Parathyroid adenoma (tissue), 2 donors: Measurements from ENCODE around the gene TPCN1.

Source experiments
- H2AFZ ChIP-seq: fragments of 300-600 bp; sonication (generic); one replicate; pipeline ENCODE4 v1.7.0; 2017; ENCODE audit warnings: antibody characterized with exemption, mild to moderate bottlenecking
- H3K27ac ChIP-seq: fragments of 300-600 bp; sonication (generic); one replicate; pipeline ENCODE4 v1.7.0; 2017
- H3K27me3 ChIP-seq: fragments of 300-600 bp; sonication (generic); one replicate; pipeline ENCODE4 v1.7.0; 2017; ENCODE audit warnings: low read length; ENCODE audit not compliant: control insufficient read depth, insufficient read depth
- H3K36me3 ChIP-seq: fragments of 300-600 bp; sonication (generic); one replicate; pipeline ENCODE4 v1.7.0; 2017; ENCODE audit warnings: low read length; ENCODE audit not compliant: control insufficient read depth, insufficient read depth
- H3K4me1 ChIP-seq: fragments of 300-600 bp; sonication (generic); one replicate; pipeline ENCODE4 v1.7.0; 2017; ENCODE audit warnings: control low read depth
- H3K4me2 ChIP-seq: fragments of 300-600 bp; sonication (generic); one replicate; pipeline ENCODE4 v1.7.0; 2017; ENCODE audit warnings: low read length
- H3K4me3 ChIP-seq: fragments of 300-600 bp; sonication (generic); one replicate; pipeline ENCODE4 v1.7.0; 2017; ENCODE audit warnings: low read depth, low read length
- H3K79me2 ChIP-seq: fragments of 300-600 bp; sonication (generic); one replicate; pipeline ENCODE4 v1.7.0; 2017; ENCODE audit warnings: control low read depth
- H3K9ac ChIP-seq: fragments of 300-600 bp; sonication (generic); one replicate; pipeline ENCODE4 v1.7.0; 2017; ENCODE audit warnings: mild to moderate bottlenecking
- H3K9me3 ChIP-seq: fragments of 300-600 bp; sonication (generic); one replicate; pipeline ENCODE4 v1.7.0; 2017; ENCODE audit warnings: low read length; ENCODE audit not compliant: control insufficient read depth
- TF ChIP-seq, protein P1 (sequence below): fragments of 300-600 bp; sonication (generic); IDR thresholded peaks from one replicate; pipeline ENCODE4 v1.7.0; 2017; ENCODE audit warnings: antibody characterized with exemption, mild to moderate bottlenecking
- donor health status: primary hyperparathyroidism.

The TPCN1 gene

DNA sequence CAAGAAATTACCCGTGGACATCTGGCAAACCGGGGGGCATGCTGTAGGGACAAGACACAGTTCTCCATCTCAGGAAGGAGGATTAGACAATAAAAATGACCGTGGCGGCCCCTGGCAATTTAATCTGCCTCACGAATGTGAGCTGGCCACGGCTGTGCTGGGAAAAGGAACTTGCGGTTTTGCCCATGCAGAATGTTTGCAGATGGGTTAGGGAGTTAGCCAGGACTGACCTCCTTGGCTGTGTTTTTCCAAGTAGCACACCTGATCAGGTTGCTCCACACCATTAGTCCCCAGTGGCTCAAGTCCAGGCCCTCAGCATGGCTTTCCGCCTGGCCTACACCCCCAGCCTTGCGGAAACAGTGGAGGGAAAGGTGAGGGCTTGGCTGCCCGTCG is 20.8 kb downstream of the TPCN1 start:
- Histone ChIP-seq H3K4me2 (peak overlapping the region; percentile 45), H3K79me2 (no peaks in the 10 kb centered on the region), H3K4me1 (peaks cover 67% of the 10 kb centered on the region), H3K27me3 (no peaks in the 10 kb centered on the region), H3K27ac (peak overlapping the region; percentile 97), H3K9me3 (no peaks in the 10 kb centered on the region), H3K9ac (no peak overlapping the region), H3K36me3 (no peaks in the 10 kb centered on the region), H2AFZ (no peak overlapping the region), H3K4me3 (no peak overlapping the region)
- TF ChIP-seq, protein P1, sequence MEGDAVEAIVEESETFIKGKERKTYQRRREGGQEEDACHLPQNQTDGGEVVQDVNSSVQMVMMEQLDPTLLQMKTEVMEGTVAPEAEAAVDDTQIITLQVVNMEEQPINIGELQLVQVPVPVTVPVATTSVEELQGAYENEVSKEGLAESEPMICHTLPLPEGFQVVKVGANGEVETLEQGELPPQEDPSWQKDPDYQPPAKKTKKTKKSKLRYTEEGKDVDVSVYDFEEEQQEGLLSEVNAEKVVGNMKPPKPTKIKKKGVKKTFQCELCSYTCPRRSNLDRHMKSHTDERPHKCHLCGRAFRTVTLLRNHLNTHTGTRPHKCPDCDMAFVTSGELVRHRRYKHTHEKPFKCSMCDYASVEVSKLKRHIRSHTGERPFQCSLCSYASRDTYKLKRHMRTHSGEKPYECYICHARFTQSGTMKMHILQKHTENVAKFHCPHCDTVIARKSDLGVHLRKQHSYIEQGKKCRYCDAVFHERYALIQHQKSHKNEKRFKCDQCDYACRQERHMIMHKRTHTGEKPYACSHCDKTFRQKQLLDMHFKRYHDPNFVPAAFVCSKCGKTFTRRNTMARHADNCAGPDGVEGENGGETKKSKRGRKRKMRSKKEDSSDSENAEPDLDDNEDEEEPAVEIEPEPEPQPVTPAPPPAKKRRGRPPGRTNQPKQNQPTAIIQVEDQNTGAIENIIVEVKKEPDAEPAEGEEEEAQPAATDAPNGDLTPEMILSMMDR = no peak

DNA sequence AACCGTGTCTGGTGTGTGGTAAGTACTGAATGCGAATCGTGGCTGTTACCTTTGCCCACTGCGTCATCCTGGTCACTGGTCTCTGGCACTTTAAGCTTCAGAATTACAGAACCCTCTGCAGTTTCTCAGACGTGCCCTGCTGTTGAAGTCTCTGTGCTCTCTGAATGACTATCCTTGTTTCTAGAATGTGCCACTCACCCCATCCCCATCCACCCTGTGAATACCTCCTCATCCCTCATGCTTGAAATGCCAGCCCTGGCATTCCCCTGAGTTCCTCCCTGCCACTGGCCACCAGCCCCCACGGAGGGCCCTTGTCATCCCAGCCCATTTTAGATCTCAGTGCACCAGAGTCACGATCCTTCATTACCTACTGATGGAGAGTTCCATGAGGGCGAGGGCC is 21.3 kb downstream of the TPCN1 start:
- H3K4me1 ChIP-seq = peaks cover 67% of the 10 kb centered on the region
- TF ChIP-seq, protein P1 = no peak

DNA sequence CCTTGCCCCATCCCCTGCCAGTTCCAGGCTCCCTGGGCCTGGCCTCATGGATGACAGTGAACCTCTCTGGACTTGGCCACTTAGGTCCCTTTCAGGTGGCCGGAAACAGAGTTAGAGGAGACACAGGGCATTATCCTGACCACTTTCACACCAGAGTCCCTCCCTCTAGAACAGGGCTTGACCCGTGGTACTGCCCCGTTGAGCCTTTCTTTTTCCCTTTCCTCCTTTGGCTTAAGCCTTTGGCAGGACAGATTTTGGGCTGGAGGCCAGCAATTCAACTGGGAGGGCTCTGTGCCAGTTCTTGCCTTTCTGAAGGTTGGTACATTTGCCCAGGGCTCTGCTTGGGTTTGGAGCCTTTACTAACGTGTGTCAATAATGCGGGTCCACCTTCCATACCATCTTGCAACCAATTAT is 22.8 kb downstream of the TPCN1 start:
- Histone ChIP-seq H3K9ac (no peak overlapping the region), H3K36me3 (no peaks in the 10 kb centered on the region), H2AFZ (peak overlapping the region; percentile 29), H3K9me3 (no peaks in the 10 kb centered on the region), H3K27me3 (no peaks in the 10 kb centered on the region), H3K4me3 (no peak overlapping the region), H3K4me1 (peaks cover 71% of the 10 kb centered on the region), H3K27ac (peak overlapping the region; percentile 97), H3K4me2 (peak overlapping the region; percentile 65), H3K79me2 (no peaks in the 10 kb centered on the region)
- TF ChIP-seq, protein P1 = no peak

More for the DNA sequence above, 21.3 kb downstream of the TPCN1 start:
- no peaks in the 10 kb centered on the region for H3K79me2 ChIP-seq
- H3K4me2 ChIP-seq = peak overlapping the region; percentile 45
- H3K36me3 ChIP-seq = no peaks in the 10 kb centered on the region
- no peak overlapping the region for H3K4me3 ChIP-seq
- peak overlapping the region; percentile 97 for H3K27ac ChIP-seq
- no peak overlapping the region for H2AFZ ChIP-seq
- no peaks in the 10 kb centered on the region for H3K9me3 ChIP-seq
- H3K9ac ChIP-seq = no peak overlapping the region
- no peaks in the 10 kb centered on the region for H3K27me3 ChIP-seq

DNA sequence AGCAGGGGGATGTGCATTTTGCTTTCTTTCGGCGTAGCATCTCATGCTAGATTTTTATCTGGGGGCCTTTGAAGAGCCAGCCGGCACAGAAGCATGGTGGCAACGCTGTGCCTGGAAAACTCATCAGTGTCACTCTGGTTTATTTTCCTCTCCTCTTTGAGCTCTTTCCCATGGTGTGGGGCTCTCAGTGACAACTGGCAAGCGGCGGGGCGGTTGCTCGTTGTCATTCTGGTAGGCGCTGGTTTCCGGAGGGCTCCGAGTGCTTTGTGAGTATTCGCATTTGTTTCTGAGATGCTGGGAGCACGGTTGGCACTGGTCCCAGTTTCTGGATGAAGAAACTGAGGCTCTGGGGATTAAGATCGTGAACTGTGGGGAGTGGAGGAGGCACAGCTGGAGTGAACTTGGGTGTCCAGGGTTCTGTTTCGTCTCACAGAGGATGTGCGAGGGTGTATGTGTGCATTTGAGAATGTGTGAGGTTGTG is 23.3 kb downstream of the TPCN1 start:
- peak overlapping the region; percentile 97 for H3K27ac ChIP-seq
- H3K4me1 ChIP-seq = peaks cover 71% of the 10 kb centered on the region
- no peaks in the 10 kb centered on the region for H3K27me3 ChIP-seq
- peak overlapping the region; percentile 29 for H2AFZ ChIP-seq
- peak overlapping the region; percentile 65 for H3K4me2 ChIP-seq
- peaks cover 3% of the 10 kb centered on the region for H3K79me2 ChIP-seq
- H3K4me3 ChIP-seq = no peak overlapping the region
- TF ChIP-seq, protein P1 = no peak
- no peaks in the 10 kb centered on the region for H3K36me3 ChIP-seq
- no peak overlapping the region for H3K9ac ChIP-seq
- H3K9me3 ChIP-seq = no peaks in the 10 kb centered on the region
